GM23338 (cell line): ENCODE data around the gene NTN1.

ENCODE experiments used
- CREB1 ChIP-seq: fragments of 250-450 bp; sonication (Bioruptor Pico); IDR thresholded peaks from 2 replicates; pipeline ENCODE4 v1.5.0; 2020; ENCODE audit warnings: low read depth, mild to moderate bottlenecking, moderate library complexity
- EZH2 ChIP-seq: fragments of 200-600 bp; sonication (generic); IDR thresholded peaks from one replicate; pipeline ENCODE4 v1.8.0; 2017; ENCODE audit warnings: antibody characterized with exemption, mild to moderate bottlenecking, low read depth; ENCODE audit not compliant: unreplicated experiment
- EZH2phosphoT487 ChIP-seq: fragments of 200-600 bp; sonication (generic); IDR thresholded peaks from one replicate; pipeline ENCODE4 v1.8.1; 2018; ENCODE audit warnings: antibody characterized with exemption; ENCODE audit not compliant: unreplicated experiment
- JUNB ChIP-seq: IDR thresholded peaks from one replicate; pipeline ENCODE4 v1.6.1; 2016; ENCODE audit warnings: antibody characterized with exemption; ENCODE audit not compliant: unreplicated experiment
- POLR2AphosphoS5 ChIP-seq: IDR thresholded peaks from 2 replicates; pipeline ENCODE4 v1.6.1; 2016; ENCODE audit warnings: antibody characterized with exemption, low read depth
- TF ChIP-seq, protein P1 (sequence below): IDR thresholded peaks from one replicate; pipeline ENCODE4 v1.6.1; 2018; ENCODE audit warnings: antibody characterized with exemption; ENCODE audit not compliant: unreplicated experiment
- TF ChIP-seq, protein P2 (sequence below), 2 experiments: fragments of 200-600 bp in 1 of 2; sonication (generic) in 1 of 2; conservative IDR thresholded peaks; 2 replicates each; pipeline versions ENCODE4 v1.5.1 to v1.6.1; 2016 to 2017; ENCODE audit warnings: antibody characterized with exemption in 2 of 2, low read depth in 2 of 2, mild to moderate bottlenecking in 2 of 2, moderate library complexity in 1 of 2

DNA sequence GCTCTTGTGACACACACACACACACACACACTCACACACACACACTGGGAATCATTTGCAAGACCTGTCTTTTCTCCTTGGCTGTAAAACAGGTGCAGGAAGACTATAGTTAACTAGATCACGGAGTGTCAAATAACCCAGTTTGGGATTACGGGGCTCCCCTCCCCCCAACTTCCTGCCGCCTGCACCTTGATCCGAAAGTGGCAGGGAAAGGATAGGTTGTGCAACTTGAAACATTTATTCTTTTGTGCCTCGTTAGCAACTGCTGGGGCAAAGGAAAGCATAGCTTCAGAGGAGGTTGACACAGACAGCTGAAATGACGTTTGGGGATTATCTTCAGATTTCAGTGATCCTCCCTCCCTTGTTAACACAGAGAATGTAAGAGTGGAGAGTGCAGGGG lies 149.5 kb downstream of the NTN1 start:
- TF ChIP-seq, protein P1, sequence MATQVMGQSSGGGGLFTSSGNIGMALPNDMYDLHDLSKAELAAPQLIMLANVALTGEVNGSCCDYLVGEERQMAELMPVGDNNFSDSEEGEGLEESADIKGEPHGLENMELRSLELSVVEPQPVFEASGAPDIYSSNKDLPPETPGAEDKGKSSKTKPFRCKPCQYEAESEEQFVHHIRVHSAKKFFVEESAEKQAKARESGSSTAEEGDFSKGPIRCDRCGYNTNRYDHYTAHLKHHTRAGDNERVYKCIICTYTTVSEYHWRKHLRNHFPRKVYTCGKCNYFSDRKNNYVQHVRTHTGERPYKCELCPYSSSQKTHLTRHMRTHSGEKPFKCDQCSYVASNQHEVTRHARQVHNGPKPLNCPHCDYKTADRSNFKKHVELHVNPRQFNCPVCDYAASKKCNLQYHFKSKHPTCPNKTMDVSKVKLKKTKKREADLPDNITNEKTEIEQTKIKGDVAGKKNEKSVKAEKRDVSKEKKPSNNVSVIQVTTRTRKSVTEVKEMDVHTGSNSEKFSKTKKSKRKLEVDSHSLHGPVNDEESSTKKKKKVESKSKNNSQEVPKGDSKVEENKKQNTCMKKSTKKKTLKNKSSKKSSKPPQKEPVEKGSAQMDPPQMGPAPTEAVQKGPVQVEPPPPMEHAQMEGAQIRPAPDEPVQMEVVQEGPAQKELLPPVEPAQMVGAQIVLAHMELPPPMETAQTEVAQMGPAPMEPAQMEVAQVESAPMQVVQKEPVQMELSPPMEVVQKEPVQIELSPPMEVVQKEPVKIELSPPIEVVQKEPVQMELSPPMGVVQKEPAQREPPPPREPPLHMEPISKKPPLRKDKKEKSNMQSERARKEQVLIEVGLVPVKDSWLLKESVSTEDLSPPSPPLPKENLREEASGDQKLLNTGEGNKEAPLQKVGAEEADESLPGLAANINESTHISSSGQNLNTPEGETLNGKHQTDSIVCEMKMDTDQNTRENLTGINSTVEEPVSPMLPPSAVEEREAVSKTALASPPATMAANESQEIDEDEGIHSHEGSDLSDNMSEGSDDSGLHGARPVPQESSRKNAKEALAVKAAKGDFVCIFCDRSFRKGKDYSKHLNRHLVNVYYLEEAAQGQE, result no peak
- TF ChIP-seq, protein P2, sequence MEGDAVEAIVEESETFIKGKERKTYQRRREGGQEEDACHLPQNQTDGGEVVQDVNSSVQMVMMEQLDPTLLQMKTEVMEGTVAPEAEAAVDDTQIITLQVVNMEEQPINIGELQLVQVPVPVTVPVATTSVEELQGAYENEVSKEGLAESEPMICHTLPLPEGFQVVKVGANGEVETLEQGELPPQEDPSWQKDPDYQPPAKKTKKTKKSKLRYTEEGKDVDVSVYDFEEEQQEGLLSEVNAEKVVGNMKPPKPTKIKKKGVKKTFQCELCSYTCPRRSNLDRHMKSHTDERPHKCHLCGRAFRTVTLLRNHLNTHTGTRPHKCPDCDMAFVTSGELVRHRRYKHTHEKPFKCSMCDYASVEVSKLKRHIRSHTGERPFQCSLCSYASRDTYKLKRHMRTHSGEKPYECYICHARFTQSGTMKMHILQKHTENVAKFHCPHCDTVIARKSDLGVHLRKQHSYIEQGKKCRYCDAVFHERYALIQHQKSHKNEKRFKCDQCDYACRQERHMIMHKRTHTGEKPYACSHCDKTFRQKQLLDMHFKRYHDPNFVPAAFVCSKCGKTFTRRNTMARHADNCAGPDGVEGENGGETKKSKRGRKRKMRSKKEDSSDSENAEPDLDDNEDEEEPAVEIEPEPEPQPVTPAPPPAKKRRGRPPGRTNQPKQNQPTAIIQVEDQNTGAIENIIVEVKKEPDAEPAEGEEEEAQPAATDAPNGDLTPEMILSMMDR (conservative IDR thresholded peaks at IDR 0.05; ENCODE audit: low read depth in 2 of 2), result no peak
- TF ChIP-seq EZH2phosphoT487, result no peak
- TF ChIP-seq JUNB, result no peak
- no peak for TF ChIP-seq POLR2AphosphoS5
- TF ChIP-seq EZH2, result no peak
- TF ChIP-seq CREB1, result no peak
